LNCAP (cell line): Measurements from ENCODE around the gene ERVW-1.

Experiments
- TF ChIP-seq, protein P1 (sequence below): fragments of 450-650 bp; IDR thresholded peaks from 2 replicates; pipeline ENCODE4 v1.5.1; 2017; ENCODE audit warnings: mild to moderate bottlenecking

Gene ERVW-1

DNA sequence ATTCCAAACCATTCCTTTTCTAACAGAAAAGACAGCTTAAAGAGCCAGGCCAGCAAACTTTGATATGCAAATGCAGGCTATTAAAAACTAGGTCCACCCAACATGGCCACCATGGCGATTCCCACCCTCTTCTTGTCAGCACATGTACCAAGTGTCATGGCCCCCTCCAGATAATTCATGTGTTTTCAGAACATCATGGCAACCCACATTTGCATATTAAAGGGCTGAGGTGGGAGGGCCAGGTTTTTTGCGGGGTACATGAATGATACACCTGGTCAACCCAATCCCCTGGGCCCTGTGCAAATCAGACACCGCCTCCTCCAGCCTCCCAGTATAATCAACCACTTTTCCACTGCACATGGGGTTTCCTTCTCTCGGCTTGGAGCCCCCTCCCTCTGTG lies 965 bp upstream of the ERVW-1 start:
- TF ChIP-seq, protein P1, sequence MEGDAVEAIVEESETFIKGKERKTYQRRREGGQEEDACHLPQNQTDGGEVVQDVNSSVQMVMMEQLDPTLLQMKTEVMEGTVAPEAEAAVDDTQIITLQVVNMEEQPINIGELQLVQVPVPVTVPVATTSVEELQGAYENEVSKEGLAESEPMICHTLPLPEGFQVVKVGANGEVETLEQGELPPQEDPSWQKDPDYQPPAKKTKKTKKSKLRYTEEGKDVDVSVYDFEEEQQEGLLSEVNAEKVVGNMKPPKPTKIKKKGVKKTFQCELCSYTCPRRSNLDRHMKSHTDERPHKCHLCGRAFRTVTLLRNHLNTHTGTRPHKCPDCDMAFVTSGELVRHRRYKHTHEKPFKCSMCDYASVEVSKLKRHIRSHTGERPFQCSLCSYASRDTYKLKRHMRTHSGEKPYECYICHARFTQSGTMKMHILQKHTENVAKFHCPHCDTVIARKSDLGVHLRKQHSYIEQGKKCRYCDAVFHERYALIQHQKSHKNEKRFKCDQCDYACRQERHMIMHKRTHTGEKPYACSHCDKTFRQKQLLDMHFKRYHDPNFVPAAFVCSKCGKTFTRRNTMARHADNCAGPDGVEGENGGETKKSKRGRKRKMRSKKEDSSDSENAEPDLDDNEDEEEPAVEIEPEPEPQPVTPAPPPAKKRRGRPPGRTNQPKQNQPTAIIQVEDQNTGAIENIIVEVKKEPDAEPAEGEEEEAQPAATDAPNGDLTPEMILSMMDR = no peak

DNA sequence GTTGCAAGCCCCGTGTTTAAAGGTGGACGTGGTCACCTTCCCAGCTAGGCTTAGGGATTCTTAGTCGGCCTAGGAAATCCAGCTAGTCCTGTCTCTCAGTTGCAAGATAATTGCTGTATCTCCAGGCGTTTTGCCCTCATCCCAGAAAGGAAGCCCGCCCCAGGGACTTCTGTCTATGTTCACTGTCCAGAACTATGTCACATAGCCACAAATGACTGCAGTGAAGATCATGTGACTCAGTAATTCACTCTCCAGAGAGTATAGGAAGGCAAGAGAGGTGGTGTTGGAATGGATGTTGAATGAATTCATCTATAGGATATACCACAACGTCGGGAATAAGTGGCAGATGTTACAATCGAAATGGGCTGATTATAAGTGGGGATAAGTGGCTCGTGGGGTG lies 349 bp upstream of the ERVW-1 start:
- TF ChIP-seq, protein P1 = no peak

DNA sequence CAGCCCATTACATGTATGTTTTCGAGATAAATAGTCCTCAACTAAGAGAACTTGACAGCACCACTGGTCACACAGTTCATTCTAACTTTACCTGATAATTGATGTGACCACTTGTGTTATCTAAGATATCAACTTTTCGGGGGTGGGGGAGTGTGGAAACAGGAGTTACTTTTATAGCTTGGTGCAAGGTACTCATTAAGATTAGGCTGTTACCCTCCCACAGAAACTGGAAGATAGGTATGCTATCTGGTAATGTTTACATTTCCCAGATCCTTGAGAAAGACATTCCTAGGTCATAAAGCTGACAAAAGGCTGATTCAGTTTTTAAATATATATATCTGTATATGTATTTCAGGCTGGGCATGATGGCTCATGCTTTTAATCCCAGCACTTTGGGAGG lies 11.1 kb downstream of the ERVW-1 start:
- TF ChIP-seq, protein P1 = no peak

DNA sequence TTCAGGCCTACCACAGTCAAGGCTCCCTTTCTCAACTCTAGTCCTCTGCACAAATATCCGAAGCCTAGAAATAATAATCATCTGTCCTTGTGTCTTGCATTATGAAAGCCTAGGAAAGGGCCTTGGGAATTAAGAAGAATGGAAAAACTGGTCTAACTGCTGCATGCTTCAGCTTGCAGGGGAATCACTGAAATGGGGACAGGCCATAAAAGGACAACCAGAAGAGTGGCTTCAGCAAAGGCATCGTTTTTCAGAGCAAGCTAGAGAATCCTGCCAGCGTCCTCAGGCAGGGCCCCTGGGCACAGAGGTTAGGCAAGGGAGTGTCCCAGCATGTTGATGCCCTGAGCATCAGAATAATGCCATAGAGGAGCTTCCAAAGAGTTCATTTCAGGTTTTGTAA lies 13.2 kb downstream of the ERVW-1 start:
- TF ChIP-seq, protein P1 = no peak

DNA sequence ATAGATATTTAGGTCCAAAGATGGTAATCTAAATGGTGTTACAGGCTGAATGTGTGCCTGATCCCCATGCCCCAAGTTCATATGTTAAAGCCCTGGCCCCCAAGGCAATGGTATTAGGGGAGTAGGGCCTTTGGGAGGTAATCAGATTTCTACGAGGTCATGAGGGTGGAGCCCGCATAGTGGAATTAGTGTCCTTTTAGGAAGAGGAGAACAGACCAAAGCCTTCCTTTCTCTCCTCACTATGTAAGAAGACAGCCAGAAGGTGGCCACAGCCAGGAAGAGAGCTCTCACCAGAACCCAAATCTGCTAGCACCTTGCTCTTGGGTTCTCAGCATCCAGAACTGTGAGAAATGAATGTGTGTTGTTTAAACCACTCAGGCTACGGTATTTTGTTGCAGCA lies 15.2 kb downstream of the ERVW-1 start:
- TF ChIP-seq, protein P1 = no peak

DNA sequence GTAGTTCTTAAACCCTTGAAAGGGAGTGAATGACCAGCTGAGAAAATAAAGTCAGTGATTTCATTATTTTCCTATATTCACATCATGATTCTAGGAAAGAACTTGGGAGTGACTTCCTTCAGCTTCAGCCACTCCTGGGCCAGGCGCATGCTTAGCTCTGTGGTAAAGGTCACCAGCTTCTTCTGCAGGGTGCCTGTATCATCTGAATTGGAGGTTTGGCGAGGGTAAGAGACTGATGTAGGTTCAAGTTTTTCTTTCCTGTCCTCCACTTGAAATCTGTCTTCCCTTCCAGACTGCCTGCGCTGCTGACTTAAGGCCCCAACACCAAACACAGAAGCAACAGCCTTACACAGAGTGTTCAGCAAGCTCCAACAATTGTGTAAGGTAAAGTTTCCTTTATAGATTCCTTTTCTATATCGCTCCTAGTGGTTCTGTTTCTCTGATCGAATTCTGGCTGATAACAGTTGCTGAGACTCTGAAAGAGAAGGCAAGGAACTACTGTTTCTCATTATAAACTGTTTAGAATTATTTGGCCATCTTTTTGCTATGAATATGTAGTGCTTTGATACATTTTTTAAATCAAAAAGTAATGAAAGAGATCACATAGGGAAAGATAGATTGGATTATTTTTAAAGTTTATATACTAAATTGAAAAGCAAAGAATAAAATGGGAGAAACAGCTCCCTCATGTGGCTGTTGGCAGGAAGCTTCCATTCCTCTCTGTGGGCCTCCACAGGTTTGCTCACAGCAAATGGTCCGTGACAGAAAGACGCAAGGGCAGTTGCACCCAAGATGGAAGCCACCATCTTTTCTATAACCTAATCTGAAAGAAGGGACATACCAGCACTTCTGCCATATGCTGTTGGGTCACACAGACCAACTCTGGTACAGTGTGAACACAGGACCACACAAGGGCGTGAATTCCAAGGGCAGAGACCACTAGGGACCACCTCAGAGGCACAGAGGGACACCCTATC lies 16.4 kb downstream of the ERVW-1 start:
- TF ChIP-seq, protein P1 = peak; percentile 93

DNA sequence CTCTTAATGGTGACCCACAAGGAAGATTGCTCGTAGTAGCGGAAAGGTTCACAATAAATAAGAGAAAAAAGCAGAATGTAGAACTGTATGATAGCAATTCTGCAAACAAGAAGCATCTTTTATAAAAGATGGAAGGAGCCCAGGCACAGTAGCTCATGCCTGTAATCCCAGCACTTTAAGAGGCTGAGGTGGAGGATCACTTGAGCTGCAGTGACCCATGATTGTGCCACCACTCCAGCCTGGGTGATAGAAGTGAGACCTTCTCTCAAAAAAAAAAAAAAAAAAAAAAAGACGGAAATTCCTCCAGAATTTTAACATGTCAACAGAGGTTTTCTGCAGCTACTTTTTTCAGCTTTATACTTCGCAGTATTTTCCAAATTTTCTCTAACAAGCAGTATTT lies 17.2 kb downstream of the ERVW-1 start:
- TF ChIP-seq, protein P1 = no peak
